ENCODE results near the gene TTC29.

DNA sequence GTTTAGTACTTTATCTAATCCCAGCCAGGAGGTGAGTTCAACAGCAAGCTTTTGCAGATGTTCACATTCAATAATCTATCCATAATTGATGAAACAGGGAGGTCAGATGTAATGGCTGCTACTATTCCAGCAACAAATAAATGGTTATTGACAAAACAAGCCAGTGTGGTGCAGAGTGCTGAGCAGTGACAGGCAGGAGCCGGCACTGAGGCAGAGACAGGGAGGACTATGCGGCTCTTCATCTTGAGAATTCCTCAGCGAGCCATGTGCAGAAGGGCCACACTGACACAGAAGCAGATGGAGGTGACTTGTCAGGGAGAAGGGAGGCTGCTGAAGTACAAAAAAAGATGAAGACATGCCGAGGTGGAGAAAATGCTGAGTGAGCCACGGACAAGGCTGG lies 98.3 kb downstream of the TTC29 start:
- TF ChIP-seq, protein P1, sequence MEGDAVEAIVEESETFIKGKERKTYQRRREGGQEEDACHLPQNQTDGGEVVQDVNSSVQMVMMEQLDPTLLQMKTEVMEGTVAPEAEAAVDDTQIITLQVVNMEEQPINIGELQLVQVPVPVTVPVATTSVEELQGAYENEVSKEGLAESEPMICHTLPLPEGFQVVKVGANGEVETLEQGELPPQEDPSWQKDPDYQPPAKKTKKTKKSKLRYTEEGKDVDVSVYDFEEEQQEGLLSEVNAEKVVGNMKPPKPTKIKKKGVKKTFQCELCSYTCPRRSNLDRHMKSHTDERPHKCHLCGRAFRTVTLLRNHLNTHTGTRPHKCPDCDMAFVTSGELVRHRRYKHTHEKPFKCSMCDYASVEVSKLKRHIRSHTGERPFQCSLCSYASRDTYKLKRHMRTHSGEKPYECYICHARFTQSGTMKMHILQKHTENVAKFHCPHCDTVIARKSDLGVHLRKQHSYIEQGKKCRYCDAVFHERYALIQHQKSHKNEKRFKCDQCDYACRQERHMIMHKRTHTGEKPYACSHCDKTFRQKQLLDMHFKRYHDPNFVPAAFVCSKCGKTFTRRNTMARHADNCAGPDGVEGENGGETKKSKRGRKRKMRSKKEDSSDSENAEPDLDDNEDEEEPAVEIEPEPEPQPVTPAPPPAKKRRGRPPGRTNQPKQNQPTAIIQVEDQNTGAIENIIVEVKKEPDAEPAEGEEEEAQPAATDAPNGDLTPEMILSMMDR (conservative IDR thresholded peaks at IDR 0.05 in 1 of 2, IDR thresholded peaks at IDR 0.05 in 1 of 2; ENCODE audit: low read depth in 1 of 2, low read length in 2 of 2) = no peak
- TF ChIP-seq EZH2 (IDR thresholded peaks at IDR 0.05; ENCODE audit: low read length, missing control alignments) = no peak

All from fibroblast of lung (primary cell).